ENCODE data around the gene IDUA. TPM values are rescaled to one million over a fixed set of nuclear protein-coding genes. Genes with fewer than 3 reads are reported as not detected.

Gene IDUA
- polyA plus RNA-seq, 1 donor (not counting 4 experiments of a cell fraction or from before 2014, with no cell fraction given) = 1.2 TPM

GRCh38 chr4:986428-986878, 391 bp upstream of the IDUA start:
- Histone ChIP-seq H3K27me3 (ENCODE audit: control insufficient read depth, extremely low read depth, insufficient read depth, low read length) (no peaks in the 10 kb centered on the region), H3K36me3 (ENCODE audit: control insufficient read depth in 2 of 2, extremely low read depth in 1 of 2, insufficient read depth in 2 of 2, low read length in 2 of 2) (no peaks in the 10 kb centered on the region), H3K27ac (ENCODE audit: control insufficient read depth, insufficient read depth, low read length) (no peak overlapping the region), H3K4me1 (ENCODE audit: control insufficient read depth, extremely low read depth, insufficient read depth, low read length) (peaks cover 11% of the 10 kb centered on the region), H3K9me1 (ENCODE audit: control insufficient read depth, extremely low read depth, insufficient read depth, low read length) (no peaks in the 10 kb centered on the region), H3K79me2 (ENCODE audit: control insufficient read depth, insufficient read depth, low read length) (no peaks in the 10 kb centered on the region), H3K9me3 (ENCODE audit: control insufficient read depth, low read depth, low read length) (no peaks in the 10 kb centered on the region), H4K20me1 (ENCODE audit: control insufficient read depth, extremely low read depth, insufficient read depth, low read length) (no peaks in the 10 kb centered on the region), H3K4me3 (ENCODE audit: control insufficient read depth in 2 of 3, extremely low read depth in 1 of 3, insufficient read depth in 2 of 3, low read depth in 1 of 3, low read length in 3 of 3) (peak overlapping the region; percentile 27 to 70 (median 53)), H3K4me2 (ENCODE audit: control insufficient read depth, extremely low read depth, insufficient read depth, low read depth, low read length) (peak overlapping the region; percentile 82), H2AFZ (ENCODE audit: control insufficient read depth, low read length) (peak overlapping the region; percentile 84), H3K9ac (ENCODE audit: control insufficient read depth, extremely low read depth, insufficient read depth, low read length) (no peak overlapping the region)
- dilution Hi-C loops (cut with MboI; ENCODE audit: extremely low pct_ligation_motif_present, low sequenced_read_pairs) = no loop called here
- TF ChIP-seq CTCF (optimal IDR thresholded peaks at IDR 0.05 in 1 of 3, IDR thresholded peaks at IDR 0.05 in 1 of 3, conservative IDR thresholded peaks at IDR 0.05 in 1 of 3; ENCODE audit: extremely low read depth in 1 of 3, insufficient read depth in 2 of 3, low read length in 3 of 3) = no peak
- no peak for TF ChIP-seq EZH2 (IDR thresholded peaks at IDR 0.05; ENCODE audit: low read length)
- no peak for DNase-seq (ENCODE audit: low read depth, low spot score)
- FAIRE-seq = no peak

GRCh38 chr4:987624-988513, 1.0 kb downstream of the IDUA start:
- H3K4me2 ChIP-seq (ENCODE audit: control insufficient read depth, extremely low read depth, insufficient read depth, low read depth, low read length) = peak overlapping the region; percentile 82
- TF ChIP-seq CTCF (optimal IDR thresholded peaks at IDR 0.05 in 1 of 3, IDR thresholded peaks at IDR 0.05 in 1 of 3, conservative IDR thresholded peaks at IDR 0.05 in 1 of 3; ENCODE audit: extremely low read depth in 1 of 3, insufficient read depth in 2 of 3, low read length in 3 of 3) (no peak), EZH2 (IDR thresholded peaks at IDR 0.05; ENCODE audit: low read length) (no peak)
- no peaks in the 10 kb centered on the region for H4K20me1 ChIP-seq (ENCODE audit: control insufficient read depth, extremely low read depth, insufficient read depth, low read length)
- dilution Hi-C loops (cut with MboI; ENCODE audit: extremely low pct_ligation_motif_present, low sequenced_read_pairs) = no loop called here
- no peaks in the 10 kb centered on the region for H3K27me3 ChIP-seq (ENCODE audit: control insufficient read depth, extremely low read depth, insufficient read depth, low read length)
- peaks cover 11% of the 10 kb centered on the region for H3K4me1 ChIP-seq (ENCODE audit: control insufficient read depth, extremely low read depth, insufficient read depth, low read length)
- no peaks in the 10 kb centered on the region for H3K79me2 ChIP-seq (ENCODE audit: control insufficient read depth, insufficient read depth, low read length)
- no peaks in the 10 kb centered on the region for H3K9me1 ChIP-seq (ENCODE audit: control insufficient read depth, extremely low read depth, insufficient read depth, low read length)
- no peaks in the 10 kb centered on the region for H3K36me3 ChIP-seq (ENCODE audit: control insufficient read depth in 2 of 2, extremely low read depth in 1 of 2, insufficient read depth in 2 of 2, low read length in 2 of 2)
- FAIRE-seq = no peak
- H2AFZ ChIP-seq (ENCODE audit: control insufficient read depth, low read length) = peak overlapping the region; percentile 84
- H3K9ac ChIP-seq (ENCODE audit: control insufficient read depth, extremely low read depth, insufficient read depth, low read length) = peak overlapping the region; percentile 37
- peak overlapping the region; percentile 53 to 70 (median 63) for H3K4me3 ChIP-seq (ENCODE audit: control insufficient read depth in 2 of 3, extremely low read depth in 1 of 3, insufficient read depth in 2 of 3, low read depth in 1 of 3, low read length in 3 of 3)
- H3K27ac ChIP-seq (ENCODE audit: control insufficient read depth, insufficient read depth, low read length) = no peak overlapping the region
- no peaks in the 10 kb centered on the region for H3K9me3 ChIP-seq (ENCODE audit: control insufficient read depth, low read depth, low read length)
- no peak for DNase-seq (ENCODE audit: low read depth, low spot score)
